MCF 10A (cell line): ENCODE results near the gene ALDH7A1. TPM values are rescaled to one million over a fixed set of nuclear protein-coding genes. Genes with fewer than 3 reads are reported as not detected.

Experiments
- BruUV-seq: library from RNA; stranded (reverse); fragments of 400-500 nt; replicated peaks from 2 replicates; lab custom pipeline; 2021; lab: Mats Ljungman, UMichigan
- CTCF ChIA-PET: fragments of 300-600 bp; sonication (Branson Sonifier 250); formaldehyde crosslinking; extraction: SDS; loops from one replicate; lab custom pipeline; 2021; ENCODE audit warnings: antibody characterized with exemption, inconsistent platforms; lab: Yijun Ruan, JAX
- POLR2A ChIA-PET: fragments of 300-600, 350-650 bp; sonication (Branson Sonifier 250); formaldehyde crosslinking; extraction: SDS; loops from one replicate; lab custom pipeline; 2020; ENCODE audit warnings: antibody characterized with exemption, inconsistent platforms; lab: Yijun Ruan, JAX
- DNase-seq: peaks from one replicate; pipeline ENCODE4 v3.0.0-alpha.2; 2018; ENCODE audit not compliant: unreplicated experiment
- H3K27ac Mint-ChIP-seq: one replicate; pipeline ENCODE4 v1.8.0; 2022; ENCODE audit warnings: mild to moderate bottlenecking, low read depth, mixed read lengths; ENCODE audit not compliant: unreplicated experiment
- H3K27me3 Mint-ChIP-seq: one replicate; pipeline ENCODE4 v1.8.0; 2022; ENCODE audit warnings: mixed read lengths; ENCODE audit not compliant: insufficient read depth, unreplicated experiment
- H3K36me3 Mint-ChIP-seq: one replicate; pipeline ENCODE4 v1.8.0; 2022; ENCODE audit warnings: mild to moderate bottlenecking, moderate library complexity, mixed read lengths; ENCODE audit not compliant: insufficient read depth, unreplicated experiment
- H3K4me1 Mint-ChIP-seq: one replicate; pipeline ENCODE4 v1.8.0; 2022; ENCODE audit warnings: mixed read lengths; ENCODE audit not compliant: insufficient read depth, unreplicated experiment
- H3K4me3 Mint-ChIP-seq: one replicate; pipeline ENCODE4 v1.8.0; 2022; ENCODE audit warnings: mild to moderate bottlenecking, moderate library complexity, mixed read lengths; ENCODE audit not compliant: unreplicated experiment
- H3K9me3 Mint-ChIP-seq: one replicate; pipeline ENCODE4 v1.8.0; 2022; ENCODE audit warnings: mixed read lengths; ENCODE audit not compliant: unreplicated experiment
- CTCF ChIP-seq: fragments of 200-600 bp; IDR thresholded peaks from one replicate; pipeline ENCODE4 v1.8.0; 2022; ENCODE audit warnings: antibody characterized with exemption, mild to moderate bottlenecking; ENCODE audit not compliant: unreplicated experiment
- intact Hi-C: fragments of 100-400 bp; cut with micrococcal nuclease; formaldehyde crosslinking; loops from 2 replicates; pipeline ENCODE4 v1.14.1; 2022
- total RNA-seq: library from RNA; stranded (reverse); gene quantifications from 2 replicates; pipeline ENCODE4 v1.2.3, GENCODE V29; 2022

The ALDH7A1 gene
- total RNA-seq, 1 experiment from 2014 or later: 89.1 TPM

- H3K36me3 Mint-ChIP-seq: peaks cover 88% of the 10 kb centered on the region
- no peaks in the 10 kb centered on the region for H3K4me1 Mint-ChIP-seq
- H3K27me3 Mint-ChIP-seq: no peaks in the 10 kb centered on the region
- intact Hi-C loops: no loop called here
- no peak overlapping the region for H3K4me3 Mint-ChIP-seq
- no TSS peak for BruUV-seq
- H3K27ac Mint-ChIP-seq: no peak overlapping the region
- no peak for TF ChIP-seq CTCF
- DNase-seq: no peak
- CTCF ChIA-PET: interaction anchor here (0.6 to 2.7 kb wide), 6 partner anchors 9 to 135 kb away, joined by 3 to 14 read pairs (median 4); no protein-coding TSS in a partner anchor
- no peaks in the 10 kb centered on the region for H3K9me3 Mint-ChIP-seq
- POLR2A ChIA-PET: interaction anchor here (0.6 to 0.8 kb wide), 3 partner anchors 9 to 12 kb away, joined by 3 to 5 read pairs (median 3); no protein-coding TSS in a partner anchor
Observed at GRCh38 chr5:126488443-126489065, 106.5 kb downstream of the ALDH7A1 start.

GRCh38 chr5:126487596-126487995, 107.4 kb downstream of the ALDH7A1 start:
- Mint-ChIP-seq H3K4me3 (no peak overlapping the region), H3K9me3 (no peaks in the 10 kb centered on the region), H3K4me1 (no peaks in the 10 kb centered on the region), H3K36me3 (peaks cover 91% of the 10 kb centered on the region), H3K27ac (no peak overlapping the region), H3K27me3 (no peaks in the 10 kb centered on the region)
- ChIA-PET CTCF (interaction anchor here (0.7 to 2.3 kb wide), 4 partner anchors 13 to 134 kb away, joined by 3 to 7 read pairs (median 3); no protein-coding TSS in a partner anchor), POLR2A (no interaction called here)
- BruUV-seq: no TSS peak
- no peak for TF ChIP-seq CTCF
- no peak for DNase-seq
- intact Hi-C loops: no loop called here

- intact Hi-C loops: no loop called here
- POLR2A ChIA-PET: interaction anchor here (0.6 kb wide), 1 partner anchor 63 kb away, joined by 3 read pairs; the partner anchor contains the start of gene GRAMD2B
- DNase-seq: no peak
- TF ChIP-seq CTCF: no peak
- CTCF ChIA-PET: interaction anchor here (1.5 kb wide), 1 partner anchor 133 kb away, joined by 3 read pairs; no protein-coding TSS in a partner anchor
- peaks cover 91% of the 10 kb centered on the region for H3K36me3 Mint-ChIP-seq
- no peaks in the 10 kb centered on the region for H3K9me3 Mint-ChIP-seq
- H3K27ac Mint-ChIP-seq: no peak overlapping the region
- BruUV-seq: no TSS peak
- H3K4me3 Mint-ChIP-seq: no peak overlapping the region
- no peaks in the 10 kb centered on the region for H3K4me1 Mint-ChIP-seq
- H3K27me3 Mint-ChIP-seq: no peaks in the 10 kb centered on the region
Observed at GRCh38 chr5:126486332-126486731, 108.7 kb downstream of the ALDH7A1 start.

GRCh38 chr5:126484253-126484652, 110.8 kb downstream of the ALDH7A1 start:
- Mint-ChIP-seq H3K27ac (no peak overlapping the region), H3K4me1 (no peaks in the 10 kb centered on the region), H3K36me3 (peaks cover 89% of the 10 kb centered on the region), H3K4me3 (no peak overlapping the region), H3K27me3 (no peaks in the 10 kb centered on the region), H3K9me3 (no peaks in the 10 kb centered on the region)
- POLR2A ChIA-PET: interaction anchor here (0.7 kb wide), 1 partner anchor 451 kb away, joined by 3 read pairs; no protein-coding TSS in a partner anchor
- BruUV-seq: no TSS peak
- no peak for DNase-seq
- TF ChIP-seq CTCF: no peak
- CTCF ChIA-PET: interaction anchor here (1.2 kb wide), 1 partner anchor 130 kb away, joined by 4 read pairs; no protein-coding TSS in a partner anchor
- intact Hi-C loops: no loop called here
